Germinal center (tissue), 1 donor: ENCODE data around the gene RBPJ.

Experiments
- DNase-seq: peaks from one replicate; pipeline ENCODE4 v3.0.0; 2012; ENCODE audit warnings: mixed read lengths, low spot score

The RBPJ gene

DNA sequence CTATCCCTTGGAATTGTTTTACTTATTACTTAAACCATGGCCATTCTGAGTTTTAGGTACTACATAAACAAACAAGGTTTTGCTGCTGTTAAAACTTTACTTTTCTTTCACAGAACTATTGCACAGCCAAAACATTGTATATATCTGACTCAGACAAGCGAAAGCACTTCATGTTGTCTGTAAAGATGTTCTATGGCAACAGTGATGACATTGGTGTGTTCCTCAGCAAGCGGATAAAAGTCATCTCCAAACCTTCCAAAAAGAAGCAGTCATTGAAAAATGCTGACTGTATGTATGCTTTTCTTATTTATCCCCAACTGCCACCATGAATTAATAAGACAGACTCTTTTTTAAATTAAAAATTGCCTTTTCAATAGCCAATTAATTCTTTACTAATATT is 99.6 kb downstream of the RBPJ start:
- no peak for DNase-seq

- no peak for DNase-seq
Observed at GRCh38 chr4:26420913-26421312, 100.1 kb downstream of the RBPJ start.

GRCh38 chr4:26424153-26424552 is 103.3 kb downstream of the RBPJ start:
- no peak for DNase-seq

- no peak for DNase-seq
Observed at GRCh38 chr4:26424838-26425237, 104.0 kb downstream of the RBPJ start.

DNA sequence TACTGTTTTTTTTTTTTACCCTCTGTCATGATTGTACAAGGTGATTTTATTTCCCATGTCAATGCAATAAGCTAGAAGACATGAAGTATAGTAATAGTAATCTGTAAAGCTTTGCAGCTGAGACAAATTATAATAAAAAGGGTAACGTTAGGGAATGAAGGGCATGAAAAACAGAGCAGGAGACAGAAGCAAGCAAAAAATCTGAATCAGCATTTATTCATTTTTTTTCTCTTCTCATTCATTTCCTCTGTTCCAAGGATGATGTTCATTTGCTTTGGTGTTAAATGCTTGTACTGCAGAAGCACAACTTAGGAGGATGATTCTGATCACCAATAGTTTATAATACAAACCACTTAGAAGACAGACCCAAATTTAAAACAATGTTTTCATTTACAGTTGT is 105.1 kb downstream of the RBPJ start:
- no peak for DNase-seq

- DNase-seq: no peak
Observed at GRCh38 chr4:26426892-26427291, 106.1 kb downstream of the RBPJ start.

GRCh38 chr4:26429910-26430309 is 109.1 kb downstream of the RBPJ start:
- no peak for DNase-seq

GRCh38 chr4:26431461-26432180 is 110.8 kb downstream of the RBPJ start:
- no peak for DNase-seq

- no peak for DNase-seq
Observed at GRCh38 chr4:26432419-26432818, 111.6 kb downstream of the RBPJ start.

DNA sequence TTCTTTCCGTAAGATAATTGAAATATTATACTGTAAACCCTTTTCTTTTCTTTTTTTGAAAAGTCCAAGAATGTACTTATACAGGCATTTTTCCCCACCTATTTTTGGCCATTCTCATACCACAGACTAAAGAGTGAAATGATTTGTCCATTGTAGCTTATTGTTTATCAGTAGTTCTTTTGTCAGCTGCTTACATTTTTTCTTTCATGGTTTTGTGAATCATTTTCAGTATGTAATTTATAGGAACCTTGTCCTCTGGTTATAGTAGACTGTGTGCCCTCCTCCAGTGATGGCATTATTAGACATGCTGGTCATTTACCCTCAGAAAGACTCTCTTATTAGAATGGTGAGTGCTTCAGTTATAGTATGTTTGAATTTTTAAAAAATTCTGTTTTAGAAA is 112.7 kb downstream of the RBPJ start:
- no peak for DNase-seq

DNA sequence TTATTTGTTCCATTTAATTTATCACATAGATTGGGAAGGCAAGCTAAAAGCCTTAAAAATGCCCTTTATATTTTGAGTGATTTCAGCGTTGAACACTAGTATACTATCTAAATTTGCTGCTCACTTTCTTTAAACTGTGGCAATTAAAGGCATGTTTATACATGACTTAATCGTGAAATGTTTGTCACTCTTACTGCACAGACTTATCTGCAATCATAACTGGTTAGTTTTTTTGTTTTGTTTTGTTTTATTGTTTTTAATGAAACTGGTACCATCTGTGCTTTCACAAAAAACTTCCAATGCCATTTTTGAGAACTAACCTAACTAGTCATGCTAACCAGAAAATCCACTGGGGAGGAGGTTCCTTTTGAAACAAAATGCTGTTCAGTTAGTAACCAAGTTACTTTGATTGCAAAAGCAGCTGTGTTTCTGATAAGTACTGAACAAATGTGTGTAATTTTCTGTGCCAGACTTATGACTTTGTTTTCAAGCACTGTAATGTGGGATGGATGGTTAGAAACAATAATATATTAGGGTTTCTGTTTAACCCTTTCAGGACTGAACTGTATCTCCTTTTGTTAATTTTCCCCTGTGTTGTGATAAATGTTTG is 113.3 kb downstream of the RBPJ start:
- no peak for DNase-seq

DNA sequence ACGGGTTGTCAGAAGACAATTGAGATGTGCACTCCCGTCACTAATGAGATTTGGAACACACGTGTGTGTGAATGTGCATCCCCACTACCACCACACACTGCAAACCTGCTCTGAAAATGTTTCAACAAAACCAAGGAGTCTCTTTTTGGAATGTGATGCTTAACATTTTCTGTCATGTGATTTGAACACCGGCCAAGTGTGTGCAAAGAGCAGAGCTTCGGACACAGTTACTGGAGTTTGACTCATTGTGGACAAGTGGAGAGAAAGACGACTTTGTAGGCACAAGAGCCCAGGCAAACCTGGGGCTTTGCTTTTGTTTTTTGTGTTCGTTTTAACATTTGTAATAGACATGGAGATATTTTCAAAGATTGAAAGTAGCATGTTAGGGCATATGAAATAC is 120.3 kb downstream of the RBPJ start:
- DNase-seq: no peak

DNA sequence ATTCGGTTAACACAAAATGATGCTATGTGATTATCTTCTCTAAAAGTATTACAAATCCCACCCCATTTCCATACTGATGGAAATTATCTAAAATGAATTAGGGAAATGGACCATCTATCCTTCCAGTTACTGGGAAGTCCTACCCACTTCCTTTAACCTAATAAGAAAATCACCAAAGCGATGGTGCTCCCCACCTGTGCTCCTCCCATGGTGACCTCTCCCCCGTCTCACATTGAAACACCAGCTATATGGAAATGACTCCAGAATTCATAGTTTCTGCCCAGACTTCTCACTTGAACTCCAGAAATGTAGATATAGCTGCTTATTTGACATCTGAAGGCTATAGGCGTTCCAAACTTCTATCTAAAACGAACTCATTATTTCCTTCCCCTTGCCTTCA is 121.0 kb downstream of the RBPJ start:
- DNase-seq: no peak

DNA sequence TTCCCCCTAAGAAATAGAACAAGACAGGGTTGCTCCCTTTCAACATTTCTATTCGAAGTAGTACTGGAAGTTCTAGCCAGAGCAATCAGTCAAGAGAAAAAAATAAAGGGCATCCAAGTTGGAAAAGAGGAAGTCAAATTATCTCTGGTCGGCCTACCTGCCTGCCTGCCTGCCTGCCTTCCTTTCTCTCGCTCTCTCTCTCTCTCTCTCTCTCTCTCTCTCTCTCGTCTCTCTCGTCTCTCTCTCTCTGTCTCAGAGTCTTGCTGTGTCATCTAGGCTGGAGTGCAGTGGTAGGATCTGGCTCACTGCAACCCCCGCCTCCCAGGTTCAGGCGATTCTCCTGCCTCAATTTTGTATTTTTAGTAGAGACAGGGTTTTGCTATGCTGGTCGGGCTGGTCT is 126.6 kb downstream of the RBPJ start:
- no peak for DNase-seq

- DNase-seq: no peak
Observed at GRCh38 chr4:26450418-26450817, 129.6 kb downstream of the RBPJ start.

DNA sequence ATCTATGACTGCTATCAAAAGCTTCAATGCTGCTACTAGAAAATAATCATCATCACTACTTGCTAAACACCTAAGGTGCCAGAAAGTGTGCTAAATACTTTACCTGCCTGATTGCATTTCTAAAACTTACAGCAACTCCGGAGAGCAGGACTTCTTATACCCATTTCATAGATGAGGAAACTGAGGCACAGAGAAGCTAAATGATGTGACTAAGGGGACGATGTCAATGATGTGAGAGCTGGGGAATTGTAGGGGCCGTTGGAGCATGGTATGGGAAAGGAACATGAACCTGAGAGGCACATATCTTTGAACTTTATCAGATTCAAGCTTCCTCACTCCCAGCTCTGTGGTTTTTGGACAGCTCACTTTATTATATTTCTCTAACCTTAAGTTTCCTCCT is 130.8 kb downstream of the RBPJ start:
- DNase-seq: no peak

DNA sequence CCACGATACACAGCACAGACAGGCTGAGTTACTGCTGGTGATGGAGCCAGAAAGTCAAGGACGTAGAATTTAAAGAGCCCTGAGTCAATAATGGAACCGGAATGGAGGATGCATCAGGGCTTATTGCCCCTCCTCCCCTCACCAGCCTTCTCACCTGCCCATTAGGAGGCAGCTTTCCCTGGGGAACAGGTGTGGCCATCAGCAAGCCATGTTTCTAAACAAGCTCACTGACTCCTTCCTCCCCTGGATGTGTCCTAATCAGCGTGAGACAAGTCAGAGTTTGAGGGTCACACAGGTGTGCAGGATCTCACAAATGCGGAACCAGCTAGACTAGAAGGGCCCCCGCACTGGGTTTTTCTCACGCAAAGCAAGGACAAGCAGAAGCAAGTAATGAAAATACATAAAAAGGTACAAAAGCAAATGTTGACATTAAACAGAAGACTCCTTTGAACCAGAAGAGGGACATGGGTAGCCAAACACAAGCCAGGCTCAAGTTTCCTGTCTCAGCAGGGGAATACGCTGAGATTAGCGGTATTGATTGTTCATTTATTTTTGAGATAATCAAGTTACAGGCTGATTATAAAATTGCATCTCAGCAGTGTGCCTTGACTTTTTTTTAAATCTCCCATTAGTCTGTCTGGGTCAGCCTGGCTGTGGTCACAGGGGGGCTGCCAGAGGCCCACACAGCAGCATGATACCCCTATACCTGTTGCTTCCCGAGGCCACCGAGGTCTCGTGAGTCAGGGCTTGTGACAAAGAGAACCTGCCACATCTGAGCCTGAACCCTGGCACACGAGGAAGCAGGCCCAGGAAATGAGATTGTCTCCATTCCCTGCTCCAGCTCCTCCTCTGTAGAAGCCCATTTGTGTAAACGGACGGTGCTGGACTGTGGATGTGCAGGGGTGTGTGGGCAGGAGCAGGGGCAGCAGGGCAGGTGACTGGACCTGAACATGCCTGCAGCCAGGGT is 132.0 kb downstream of the RBPJ start:
- DNase-seq: no peak

DNA sequence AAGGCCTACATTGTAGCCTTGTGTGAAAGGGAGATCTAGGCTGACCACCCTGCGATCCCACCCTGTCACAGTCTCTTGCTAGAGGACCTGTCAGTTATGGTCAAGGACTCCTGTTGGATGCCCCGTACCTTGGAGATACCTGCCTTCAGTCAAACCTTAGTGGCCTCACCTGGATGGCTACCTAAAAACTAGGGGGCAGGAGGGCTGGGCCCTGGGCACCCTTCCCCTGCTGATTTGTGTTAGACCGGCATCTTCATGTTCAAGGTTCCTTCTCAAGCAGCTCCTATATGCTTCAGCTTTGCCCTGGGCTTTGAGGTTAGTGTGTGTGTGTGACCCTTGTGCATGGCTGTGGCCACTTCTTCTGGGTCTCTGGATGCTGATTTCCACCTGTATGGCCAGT is 134.1 kb downstream of the RBPJ start:
- DNase-seq: no peak

- DNase-seq: no peak
Observed at GRCh38 chr4:26455571-26455970, 134.8 kb downstream of the RBPJ start.

GRCh38 chr4:26457412-26457811 is 136.6 kb downstream of the RBPJ start:
- DNase-seq: no peak

DNA sequence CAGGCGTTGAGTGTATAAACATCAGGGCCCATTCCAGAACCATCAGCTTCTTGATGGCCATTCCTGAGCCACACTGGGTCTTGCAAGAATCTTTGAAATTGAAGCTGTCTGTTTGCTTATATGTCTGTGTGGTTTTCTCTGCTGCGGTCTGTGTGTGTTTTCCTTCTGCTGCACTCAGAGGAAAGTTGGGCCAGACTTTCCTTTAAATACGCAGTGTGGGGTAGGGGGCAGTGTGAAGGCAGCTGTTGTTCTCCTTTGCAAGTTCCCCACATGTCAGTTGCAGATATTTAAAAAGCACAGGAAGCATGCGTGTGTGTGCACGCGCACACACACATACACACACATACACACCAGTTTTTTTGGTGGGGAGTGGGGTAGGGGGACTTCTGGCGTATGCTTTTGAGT is 137.3 kb downstream of the RBPJ start:
- no peak for DNase-seq

DNA sequence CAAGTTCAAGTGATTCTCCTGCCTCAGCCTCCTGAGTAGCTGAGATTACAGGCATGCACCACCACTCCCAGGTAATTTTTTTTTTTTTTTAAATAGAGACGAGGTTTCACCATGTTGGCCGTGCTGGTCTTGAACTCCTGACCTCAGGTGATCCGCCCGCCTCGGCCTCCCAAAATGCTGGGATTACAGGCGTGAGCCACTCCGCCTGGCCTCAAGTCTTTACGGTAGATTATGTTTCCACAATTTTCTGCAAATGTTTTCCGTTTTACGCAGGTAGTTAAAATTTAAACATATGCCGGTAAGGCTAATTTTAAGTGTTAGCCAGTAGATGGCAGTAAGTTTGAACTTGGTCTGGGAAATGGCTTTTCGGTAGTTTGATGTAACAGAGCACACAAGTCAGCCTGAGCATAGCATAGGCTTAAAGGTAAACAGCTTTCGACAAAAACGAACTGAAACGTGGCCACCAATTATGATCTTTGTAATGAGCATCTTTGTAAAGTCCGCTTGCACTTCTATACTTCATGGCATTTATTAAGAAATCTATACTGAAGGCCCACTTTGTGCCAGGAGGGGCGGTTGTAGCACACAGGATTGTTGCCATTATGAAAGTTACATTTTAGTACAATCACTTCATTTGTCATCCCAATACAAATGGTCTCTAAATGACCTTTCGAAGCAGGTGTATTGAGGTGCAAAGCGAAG is 138.4 kb downstream of the RBPJ start:
- peak; percentile 62 for DNase-seq
